Smooth muscle cell of bladder (primary cell): Measurements from ENCODE around the gene MRPS14. TPM values are rescaled to one million over a fixed set of nuclear protein-coding genes. Genes with fewer than 3 reads are reported as not detected.

Source experiments
- total RNA-seq: library from RNA; depleted of rRNA; stranded (reverse); fragments of >200 nt; gene quantifications from 2 replicates; pipeline ENCODE4 v1.2.3, GENCODE V29; 2014

The MRPS14 gene
- total RNA-seq = 29.2 and 29.3 TPM in 2 replicates

DNA sequence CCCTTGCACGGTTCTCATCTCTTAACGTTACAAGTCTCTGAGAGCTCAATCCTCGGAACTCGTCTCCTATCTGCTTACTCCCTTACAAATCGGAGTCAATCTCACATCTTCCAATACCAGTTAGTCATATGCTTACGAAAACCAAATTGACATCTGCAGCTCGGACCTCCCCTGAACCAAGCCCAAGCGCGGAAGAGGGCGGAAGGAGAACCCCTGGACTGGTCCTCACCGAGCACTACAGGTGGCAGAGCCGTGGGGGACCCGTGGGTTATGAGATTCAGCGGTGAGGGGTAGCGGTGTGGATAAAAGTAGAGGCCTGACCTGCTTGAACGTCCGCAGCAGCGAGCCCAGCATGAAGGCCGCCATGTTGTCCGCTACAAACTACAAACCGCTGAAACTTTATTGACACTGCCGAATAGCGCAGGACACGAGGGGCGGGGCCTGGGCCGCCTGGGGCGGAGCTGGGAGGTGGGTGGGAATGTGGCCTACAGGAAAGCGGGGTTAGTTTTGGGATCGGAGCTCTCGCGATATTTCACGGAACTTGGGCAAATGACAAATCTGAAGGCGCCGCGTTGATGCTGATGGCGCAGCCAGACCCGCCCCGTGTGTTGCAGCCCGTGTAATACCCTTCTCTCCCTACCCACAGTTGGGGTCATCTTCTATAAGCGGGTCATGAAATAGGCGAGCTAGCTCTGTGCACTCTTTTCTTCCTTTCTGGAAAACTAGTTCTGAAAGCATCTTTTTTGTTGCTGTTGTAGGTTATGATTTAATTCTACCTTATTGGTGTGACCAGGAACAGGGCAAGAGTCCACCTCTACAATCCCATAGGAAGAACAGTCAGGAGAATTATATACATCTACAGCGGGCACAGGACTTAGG, at the start of gene MRPS14:
Gene MRPS14, minus strand, starts transcription at position 383 of the 879 bp plus-strand sequence. Its CDS starts 17 bp downstream, at position 366.

DNA sequence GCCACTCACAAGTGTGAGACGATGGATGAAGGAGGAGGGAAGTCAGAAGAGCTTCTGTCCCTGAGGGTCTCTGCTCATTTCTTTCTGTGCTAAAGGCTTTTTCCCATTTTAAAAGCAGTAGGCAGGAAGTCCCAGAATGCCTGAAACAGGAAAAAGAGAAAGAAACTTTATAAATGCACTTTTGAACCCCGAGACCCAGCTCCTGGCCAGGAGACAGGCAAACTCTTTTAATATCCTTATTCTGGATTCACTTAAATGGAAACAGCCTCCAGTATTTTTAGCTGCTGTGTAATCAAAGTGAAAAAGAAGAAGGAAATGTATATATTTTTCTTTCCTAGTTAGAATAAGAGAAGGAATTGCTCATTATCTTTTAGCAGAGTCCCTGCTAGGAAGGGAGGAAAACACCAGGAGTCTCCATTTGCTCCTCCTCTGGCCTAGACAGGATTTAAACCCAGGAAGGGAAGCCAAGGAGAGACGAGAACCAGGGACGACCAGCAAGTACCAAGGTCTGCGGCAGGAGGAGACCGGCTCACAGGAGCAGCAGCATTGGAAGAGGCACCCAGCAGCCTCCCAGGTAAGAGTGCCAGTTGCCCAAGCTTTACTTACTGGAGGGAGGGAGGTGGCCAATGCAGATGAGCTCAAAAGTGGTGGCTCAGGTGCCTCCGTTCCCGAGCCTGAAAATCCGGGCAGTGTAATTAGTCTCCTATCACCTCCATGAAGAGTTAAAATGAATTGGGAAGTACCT, 44.3 kb upstream of the MRPS14 start, which contains the start of gene TNN:
Gene TNN, plus strand, starts transcription at position 472 of the 745 bp plus-strand sequence. CDS start 9,586 bp downstream, outside the sequence.

DNA sequence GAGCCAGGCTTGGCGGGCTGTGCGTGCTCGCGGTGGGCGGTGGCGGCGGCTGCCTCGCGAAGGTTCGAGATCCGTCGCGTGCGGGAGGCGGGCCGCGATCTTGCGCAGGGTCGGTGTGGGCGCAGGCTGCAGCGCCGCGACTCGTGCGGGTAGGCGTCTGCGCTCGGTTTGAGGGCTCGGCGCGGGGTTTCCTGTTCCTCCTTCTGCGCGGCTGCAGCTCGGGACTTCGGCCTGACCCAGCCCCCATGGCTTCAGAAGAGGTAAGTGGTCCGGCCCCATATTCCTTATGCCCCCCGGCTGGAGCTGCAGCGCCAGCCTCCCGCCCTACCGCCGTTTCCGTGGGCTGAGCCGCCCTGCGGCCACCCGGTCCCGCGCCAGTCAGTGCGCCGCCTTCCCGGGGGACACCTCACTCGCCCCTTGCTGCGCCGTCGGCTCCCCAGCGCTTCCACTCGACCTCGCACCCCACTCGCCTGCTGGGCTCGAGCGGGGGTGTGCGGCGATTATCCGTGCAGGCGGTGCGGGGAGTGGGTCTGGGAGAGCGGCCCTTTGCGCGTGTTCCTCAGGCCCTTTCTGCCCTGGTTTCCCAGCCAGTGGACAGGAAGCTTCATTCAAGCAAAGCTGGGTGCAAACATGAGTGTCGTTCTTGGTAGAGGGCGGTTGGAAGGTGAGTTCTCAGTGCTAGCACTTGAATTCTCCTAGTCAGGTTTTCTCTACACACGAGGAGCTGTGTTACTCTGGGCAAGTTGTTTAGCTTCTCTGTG, 23.1 kb downstream of the MRPS14 start, which contains the start of gene CACYBP:
Gene CACYBP, plus strand, starts transcription at position 12 of the 761 bp plus-strand sequence. Its CDS starts 234 bp downstream, at position 246.

Other genes starting within 250 kb of the MRPS14 start
- 156 and 253 TPM in 2 replicates for gene CACYBP, start 23.5 kb downstream of the MRPS14 start, total RNA-seq
- gene TNN, start 44.4 kb upstream of the MRPS14 start, total RNA-seq = not detected in 2 replicates
- gene KIAA0040, start 169.4 kb upstream of the MRPS14 start, total RNA-seq = under 0.01 and 0.14 TPM in 2 replicates